Upper lobe of left lung (tissue), 6 donors: Measurements from ENCODE around the gene OAS3. TPM values are rescaled to one million over a fixed set of nuclear protein-coding genes. Genes with fewer than 3 reads are reported as not detected.

Source experiments
- ATAC-seq, 2 donors: fragments of 200-7000 bp; cut with Tn5 transposase; one replicate each; pipeline ENCODE4 v1.9.1; 2022; ENCODE audit warnings: mild to moderate bottlenecking in 2 of 2, moderate library complexity in 2 of 2; ENCODE audit not compliant: low FRiP score in 2 of 2
- DNase-seq, 2 donors: peaks; one replicate each; pipeline ENCODE4 v3.0.0-alpha.2; 2019 to 2020
- H3K27ac ChIP-seq, 4 donors: fragments of 200-600 bp; sonication (generic); one replicate each; pipeline ENCODE4 v1.5.1; 2016 to 2019
- H3K27me3 ChIP-seq, 4 donors: fragments of 200-600 bp; sonication (generic); one replicate each; pipeline ENCODE4 v1.5.1; 2017 to 2019
- H3K36me3 ChIP-seq, 4 donors: fragments of 200-600 bp; sonication (generic); one replicate each; pipeline ENCODE4 v1.5.1; 2016 to 2019
- H3K4me1 ChIP-seq, 4 donors: fragments of 200-600 bp; sonication (generic); one replicate each; pipeline ENCODE4 v1.5.1; 2018 to 2019
- H3K4me3 ChIP-seq, 4 donors: fragments of 200-600 bp; sonication (generic); one replicate each; pipeline ENCODE4 v1.5.1; 2017 to 2019; ENCODE audit warnings: mild to moderate bottlenecking in 2 of 4, moderate library complexity in 1 of 4
- H3K9me3 ChIP-seq, 4 donors: fragments of 200-600 bp; sonication (generic); one replicate each; pipeline ENCODE4 v1.5.1; 2018 to 2019
- EP300 ChIP-seq, 4 donors: sonication (generic); formaldehyde crosslinking; IDR thresholded peaks; one replicate each; pipeline ENCODE4 v1.5.1; 2017; ENCODE audit warnings: antibody characterized with exemption in 4 of 4, control low read depth in 2 of 4
- POLR2A ChIP-seq, 4 donors: fragments of 450-650 bp; IDR thresholded peaks; one replicate each; pipeline ENCODE4 v1.5.1; 2016 to 2017; ENCODE audit warnings: antibody characterized with exemption in 4 of 4, mild to moderate bottlenecking in 2 of 4
- POLR2AphosphoS5 ChIP-seq, 2 donors: sonication (generic); formaldehyde crosslinking; IDR thresholded peaks; one replicate each; pipeline ENCODE4 v1.5.1; 2017; ENCODE audit warnings: antibody characterized with exemption in 2 of 2
- WGBS, 2 donors: methylation state at CpG; one replicate each; pipeline ENCODE4 v1.1.5; 2017 to 2018; 5-methylcytosine and 5-hydroxymethylcytosine counted together
- total RNA-seq, 6 donors: library from RNA; depleted of rRNA in 4 of 6; stranded (reverse); fragments of >200 nt in 4 of 6; gene quantifications; one replicate each; pipeline versions ENCODE4 v1.1.0 to v1.2.1, GENCODE V29; 2016 to 2021
- TF ChIP-seq, protein P1 (sequence below), 6 experiments: fragments of 450-650 bp in 4 of 6; fragments of 200-600 bp in 2 of 6; sonication (generic) in 2 of 6; IDR thresholded peaks; one replicate each; pipeline ENCODE4 v1.5.1; 2016 to 2019; ENCODE audit warnings: antibody characterized with exemption in 6 of 6
- donor health status: DM: no; HTN: no; CAD: no; lungs with moderate emphysema.
- donor health status: DM: no; HTN: yes; CAD: no; lungs with severe emphysema.

Gene OAS3
- total RNA-seq, 6 donors from 2014 or later = 15.3 to 61.9 (median 28.8) TPM

DNA sequence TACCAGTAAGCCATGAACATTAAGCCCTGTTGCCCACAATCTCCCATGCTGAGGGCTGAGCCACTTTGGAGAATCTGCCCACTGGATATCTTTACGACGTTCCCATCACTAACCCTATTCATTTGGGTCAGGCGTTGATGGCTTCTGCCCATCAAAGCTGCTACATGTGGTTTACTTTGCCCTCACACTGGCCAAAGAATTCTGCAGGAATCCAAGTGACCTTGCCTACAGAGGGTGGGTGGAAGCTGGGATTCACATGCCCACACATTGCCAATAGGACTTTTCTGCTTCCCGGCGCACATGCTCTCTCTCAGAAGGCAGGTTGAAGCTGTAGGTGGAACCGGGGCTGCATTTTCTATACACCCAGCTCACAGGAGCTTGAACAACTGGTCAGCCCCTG, 68.4 kb downstream of the OAS3 start:
- WGBS, 2 donors = 88 to 93% methylated on average over 6 of the region's 6 CpGs
- ATAC-seq (no peak), DNase-seq (no peak)
- H3K36me3 ChIP-seq = peaks cover 6 to 94% (median 39%) of the 10 kb centered on the region in 4 donors
- peaks cover 0 to 5% (median 2%) of the 10 kb centered on the region in 4 donors for H3K9me3 ChIP-seq
- H3K4me1 ChIP-seq = no peaks in the 10 kb centered on the region
- H3K27ac ChIP-seq = no peak overlapping the region
- TF ChIP-seq, protein P1, sequence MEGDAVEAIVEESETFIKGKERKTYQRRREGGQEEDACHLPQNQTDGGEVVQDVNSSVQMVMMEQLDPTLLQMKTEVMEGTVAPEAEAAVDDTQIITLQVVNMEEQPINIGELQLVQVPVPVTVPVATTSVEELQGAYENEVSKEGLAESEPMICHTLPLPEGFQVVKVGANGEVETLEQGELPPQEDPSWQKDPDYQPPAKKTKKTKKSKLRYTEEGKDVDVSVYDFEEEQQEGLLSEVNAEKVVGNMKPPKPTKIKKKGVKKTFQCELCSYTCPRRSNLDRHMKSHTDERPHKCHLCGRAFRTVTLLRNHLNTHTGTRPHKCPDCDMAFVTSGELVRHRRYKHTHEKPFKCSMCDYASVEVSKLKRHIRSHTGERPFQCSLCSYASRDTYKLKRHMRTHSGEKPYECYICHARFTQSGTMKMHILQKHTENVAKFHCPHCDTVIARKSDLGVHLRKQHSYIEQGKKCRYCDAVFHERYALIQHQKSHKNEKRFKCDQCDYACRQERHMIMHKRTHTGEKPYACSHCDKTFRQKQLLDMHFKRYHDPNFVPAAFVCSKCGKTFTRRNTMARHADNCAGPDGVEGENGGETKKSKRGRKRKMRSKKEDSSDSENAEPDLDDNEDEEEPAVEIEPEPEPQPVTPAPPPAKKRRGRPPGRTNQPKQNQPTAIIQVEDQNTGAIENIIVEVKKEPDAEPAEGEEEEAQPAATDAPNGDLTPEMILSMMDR (IDR thresholded peaks at IDR 0.05) = no peak
- TF ChIP-seq POLR2A (IDR thresholded peaks at IDR 0.05) (no peak), EP300 (IDR thresholded peaks at IDR 0.05) (no peak), POLR2AphosphoS5 (IDR thresholded peaks at IDR 0.05) (no peak)
- H3K27me3 ChIP-seq = no peaks in the 10 kb centered on the region
- H3K4me3 ChIP-seq = no peak overlapping the region

DNA sequence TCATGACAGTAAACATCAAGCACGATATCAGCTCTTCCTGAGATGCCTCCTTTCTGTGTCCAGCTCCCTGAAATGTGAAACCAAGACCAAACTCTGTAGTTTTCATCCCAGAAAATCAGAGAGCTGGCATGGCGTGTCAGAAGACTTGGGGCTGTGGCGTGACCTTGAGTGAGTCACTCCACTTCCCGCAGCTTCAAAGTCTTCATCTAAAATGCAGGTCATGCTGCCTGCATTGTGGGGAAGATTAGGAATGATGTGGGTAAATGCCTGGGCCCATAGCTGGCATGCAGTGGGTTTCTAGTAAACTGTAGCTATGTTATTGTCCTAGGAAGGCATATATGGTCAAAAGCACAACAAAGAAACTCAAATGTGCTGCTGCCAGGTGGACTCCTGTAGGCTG, 68.9 kb downstream of the OAS3 start:
- Histone ChIP-seq H3K27me3 (no peaks in the 10 kb centered on the region), H3K4me1 (no peaks in the 10 kb centered on the region), H3K4me3 (no peak overlapping the region), H3K9me3 (peaks cover 0 to 5% (median 2%) of the 10 kb centered on the region in 4 donors), H3K36me3 (peaks cover 6 to 91% (median 39%) of the 10 kb centered on the region in 4 donors), H3K27ac (no peak overlapping the region)
- no peak for TF ChIP-seq POLR2AphosphoS5 (IDR thresholded peaks at IDR 0.05)
- TF ChIP-seq EP300 (IDR thresholded peaks at IDR 0.05) = no peak
- no peak for TF ChIP-seq POLR2A (IDR thresholded peaks at IDR 0.05)
- TF ChIP-seq, protein P1 (IDR thresholded peaks at IDR 0.05) = no peak
- DNase-seq (no peak), ATAC-seq (no peak)
- 84 to 86% methylated on average over 4 of the region's 4 CpGs for WGBS, 2 donors

DNA sequence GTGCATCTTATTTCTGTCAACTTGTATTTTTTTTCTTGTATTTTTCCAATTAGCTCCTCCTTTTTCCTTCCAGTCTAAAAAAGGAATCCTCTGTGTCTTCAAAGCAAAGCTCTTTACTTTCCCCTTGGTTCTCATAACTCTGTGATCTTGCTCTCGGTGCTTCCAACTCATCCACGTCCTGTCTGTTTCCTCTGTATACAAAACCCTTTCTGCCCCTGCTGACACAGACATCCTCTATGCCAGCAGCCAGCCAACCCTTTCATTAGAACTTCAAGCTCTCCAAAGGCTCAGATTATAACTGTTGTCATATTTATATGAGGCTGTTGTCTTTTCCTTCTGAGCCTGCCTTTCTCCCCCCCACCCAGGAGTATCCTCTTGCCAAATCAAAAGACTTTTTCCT, 72.4 kb downstream of the OAS3 start:
- WGBS, 2 donors = 44 to 78% methylated on average over 2 of the region's 2 CpGs
- H3K9me3 ChIP-seq = peaks cover 0 to 5% (median 2%) of the 10 kb centered on the region in 4 donors
- ATAC-seq (no peak), DNase-seq (no peak)
- H3K4me3 ChIP-seq = no peak overlapping the region
- H3K27me3 ChIP-seq = no peaks in the 10 kb centered on the region
- TF ChIP-seq EP300 (IDR thresholded peaks at IDR 0.05) = no peak
- TF ChIP-seq POLR2A (IDR thresholded peaks at IDR 0.05) = no peak
- TF ChIP-seq, protein P1 (IDR thresholded peaks at IDR 0.05) = no peak
- TF ChIP-seq POLR2AphosphoS5 (IDR thresholded peaks at IDR 0.05) = no peak
- no peaks in the 10 kb centered on the region for H3K4me1 ChIP-seq
- H3K36me3 ChIP-seq = peaks cover 6 to 56% (median 30%) of the 10 kb centered on the region in 4 donors
- no peak overlapping the region for H3K27ac ChIP-seq

DNA sequence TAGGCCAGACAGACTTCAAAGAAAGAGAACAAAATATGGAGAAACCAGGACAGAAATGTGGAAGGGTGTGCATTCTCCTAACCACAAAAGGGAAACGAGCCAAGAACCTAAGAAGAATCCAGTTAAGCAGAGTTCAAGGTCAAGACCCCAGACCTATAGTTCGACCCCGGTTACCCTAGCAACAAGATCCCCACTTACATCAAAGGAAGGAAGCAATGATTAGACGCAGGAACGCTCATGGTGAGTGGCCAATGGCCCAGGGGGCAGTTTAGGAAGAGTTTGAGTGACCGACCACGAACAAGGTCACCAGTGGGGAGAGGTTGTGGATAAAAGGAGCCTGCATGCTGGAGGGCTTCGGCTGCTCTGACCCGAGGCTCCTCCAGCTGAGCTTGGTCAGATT, 76.3 kb downstream of the OAS3 start:
- 53 to 59% methylated on average over 9 of the region's 9 CpGs for WGBS, 2 donors
- H3K27ac ChIP-seq = no peak overlapping the region
- peaks cover 0 to 5% (median 2%) of the 10 kb centered on the region in 4 donors for H3K9me3 ChIP-seq
- no peak for ATAC-seq
- no peaks in the 10 kb centered on the region for H3K27me3 ChIP-seq
- TF ChIP-seq EP300 (IDR thresholded peaks at IDR 0.05) (no peak), POLR2A (IDR thresholded peaks at IDR 0.05) (no peak), POLR2AphosphoS5 (IDR thresholded peaks at IDR 0.05) (no peak)
- TF ChIP-seq, protein P1 (IDR thresholded peaks at IDR 0.05) = no peak
- H3K4me1 ChIP-seq = no peaks in the 10 kb centered on the region
- no peak for DNase-seq
- H3K36me3 ChIP-seq = peaks cover 0 to 20% (median 5%) of the 10 kb centered on the region in 4 donors
- H3K4me3 ChIP-seq = no peak overlapping the region

DNA sequence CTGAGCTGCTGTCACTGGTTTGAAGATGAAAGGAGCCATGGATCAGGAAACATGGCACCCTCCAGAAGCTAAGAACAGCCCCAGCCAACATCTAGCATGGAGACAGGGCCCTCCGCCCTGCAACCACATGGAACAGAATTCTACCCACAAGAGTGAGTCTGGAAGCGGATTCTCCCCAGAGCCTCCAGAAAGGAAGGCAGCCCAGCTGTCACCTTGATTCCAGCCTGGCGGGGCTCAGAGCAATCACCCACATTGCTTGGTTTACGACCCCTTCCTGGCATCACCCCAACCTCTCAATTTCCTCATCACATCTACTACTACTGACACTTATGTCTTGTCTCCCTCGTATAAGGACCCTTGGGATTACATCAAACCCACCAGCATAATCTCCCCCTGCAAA, 78.5 kb downstream of the OAS3 start:
- no peaks in the 10 kb centered on the region for H3K4me1 ChIP-seq
- no peaks in the 10 kb centered on the region for H3K9me3 ChIP-seq
- no peak overlapping the region for H3K27ac ChIP-seq
- no peak for ATAC-seq
- H3K27me3 ChIP-seq = no peaks in the 10 kb centered on the region
- H3K4me3 ChIP-seq = no peak overlapping the region
- WGBS, 2 donors = 74 to 75% methylated on average over 5 of the region's 5 CpGs
- DNase-seq = no peak
- no peaks in the 10 kb centered on the region for H3K36me3 ChIP-seq
- TF ChIP-seq POLR2AphosphoS5 (IDR thresholded peaks at IDR 0.05) (no peak), EP300 (IDR thresholded peaks at IDR 0.05) (no peak), POLR2A (IDR thresholded peaks at IDR 0.05) (no peak)
- TF ChIP-seq, protein P1 (IDR thresholded peaks at IDR 0.05) = no peak
